NCI-H128 (cell line): ENCODE data around the gene TNS1.
"Not testable (repeated sequence)": the region's sequence is repeated elsewhere in the genome, so short reads cannot be mapped to it uniquely, and the experiment has no call there.

Experiments
- DNase-seq: peaks from one replicate; lab custom pipeline; 2025; ENCODE audit not compliant: unreplicated experiment; lab: John Stamatoyannopoulos, UW

Gene TNS1

DNA sequence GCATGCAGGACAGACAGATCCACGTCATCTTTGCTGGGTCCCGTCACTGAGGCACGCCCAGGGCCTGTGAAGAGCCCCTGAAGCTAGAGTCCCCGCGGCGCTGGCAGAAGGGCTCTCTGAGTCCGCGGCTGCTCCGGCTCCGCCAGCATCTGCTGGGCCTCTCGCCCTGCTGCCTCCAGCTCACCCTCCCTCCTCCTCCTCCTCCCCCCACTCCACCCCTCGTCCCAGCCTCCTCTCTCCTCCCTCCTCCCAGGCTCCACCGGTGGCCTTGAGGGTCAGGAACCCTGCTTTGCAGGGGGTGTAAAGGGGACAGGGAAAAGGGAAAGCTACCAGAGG lies at the start of gene TNS1:
Gene TNS1, minus strand, starts transcription at position 151 of the 336 bp plus-strand sequence. Its CDS starts 123 bp downstream, at position 28.
- DNase-seq = no peak

DNA sequence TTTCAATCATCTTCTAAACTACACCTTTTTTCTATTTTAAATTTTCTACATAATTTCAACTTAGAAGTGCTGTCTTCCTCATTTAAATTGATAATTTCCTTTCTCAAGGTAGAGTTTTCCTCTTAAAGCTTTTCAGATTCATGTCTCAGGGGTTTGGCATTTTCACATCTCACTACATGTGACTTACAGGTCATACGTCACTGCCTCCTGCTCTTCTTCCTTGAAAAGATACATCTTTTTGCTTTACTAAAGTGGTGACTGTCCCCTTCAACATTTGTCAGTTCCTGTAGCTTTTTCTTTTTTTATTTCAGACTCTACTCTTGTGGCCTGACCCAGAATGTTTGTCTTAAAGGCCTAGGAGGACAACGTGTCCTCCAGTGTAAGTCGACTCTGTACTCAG lies 49.1 kb upstream of the TNS1 start:
- no peak for DNase-seq

DNA sequence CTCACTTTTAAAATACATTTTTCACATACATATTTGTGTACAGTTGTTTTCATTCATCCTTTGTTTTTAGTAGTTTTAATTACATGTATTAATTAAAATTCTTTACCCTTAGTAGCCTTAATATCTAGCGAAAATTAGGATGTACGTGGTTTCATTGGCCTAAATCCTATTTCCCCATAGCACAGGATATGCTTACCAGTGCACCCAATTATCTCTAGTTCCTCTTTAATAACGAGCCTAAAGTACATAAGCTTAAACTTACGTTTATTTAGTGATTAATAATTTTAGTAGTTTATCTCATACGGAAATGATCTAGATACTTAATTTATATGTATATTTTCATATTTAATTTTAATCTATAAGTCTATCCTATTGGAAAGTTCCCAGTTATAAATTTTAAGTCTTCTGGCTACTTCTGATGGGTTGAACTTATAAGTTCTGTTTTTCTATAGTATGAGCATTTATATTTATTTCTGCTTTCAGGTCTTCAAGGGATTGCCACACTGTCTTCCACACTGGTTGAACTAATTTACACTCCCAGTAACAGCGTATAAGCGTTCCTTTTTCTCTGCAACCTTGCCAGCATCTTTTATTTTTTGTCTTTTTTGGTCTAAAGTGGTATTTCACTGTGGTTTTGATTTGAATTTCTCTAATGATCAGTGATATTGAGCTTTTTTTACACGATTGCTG lies 44.9 kb upstream of the TNS1 start:
- DNase-seq = no peak

DNA sequence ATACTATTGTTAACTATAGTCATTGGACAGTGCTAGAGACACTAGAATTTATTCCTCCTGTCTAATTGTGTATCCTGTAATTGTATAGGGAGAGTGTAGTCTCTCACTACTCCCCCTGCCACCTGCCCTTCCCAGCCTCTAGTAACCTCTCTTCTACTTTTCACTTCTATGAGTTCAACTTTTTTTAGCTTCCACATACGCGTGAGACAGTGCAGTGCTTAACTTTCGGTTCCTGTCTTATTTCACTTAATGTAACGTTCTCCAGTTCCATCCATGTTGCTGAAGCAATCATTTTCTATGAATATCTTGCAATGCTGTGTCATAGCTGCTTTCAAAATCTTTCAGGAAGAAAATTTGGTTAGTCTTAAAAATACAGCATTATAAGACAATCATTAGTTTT lies 43.4 kb upstream of the TNS1 start:
- DNase-seq = no peak

DNA sequence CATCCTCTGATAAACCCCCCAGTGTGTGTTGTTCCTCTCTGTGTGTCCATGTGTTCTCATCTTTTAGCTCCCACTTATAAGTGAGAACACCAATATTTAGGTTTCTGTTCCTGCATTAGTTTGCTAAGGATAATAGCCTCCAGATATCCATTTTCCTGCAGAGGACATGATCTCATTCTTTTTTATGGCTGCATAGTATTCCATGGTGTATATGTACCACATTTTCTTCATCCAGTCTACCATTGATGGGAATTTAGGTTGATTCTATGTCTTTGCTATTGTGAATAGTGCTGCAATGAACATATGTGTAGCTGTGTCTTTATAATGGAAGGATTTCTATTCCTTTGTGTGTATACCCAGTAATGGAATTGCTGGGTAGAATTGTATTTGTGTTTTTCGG lies 41.8 kb upstream of the TNS1 start:
- not testable (repeated sequence) for DNase-seq

DNA sequence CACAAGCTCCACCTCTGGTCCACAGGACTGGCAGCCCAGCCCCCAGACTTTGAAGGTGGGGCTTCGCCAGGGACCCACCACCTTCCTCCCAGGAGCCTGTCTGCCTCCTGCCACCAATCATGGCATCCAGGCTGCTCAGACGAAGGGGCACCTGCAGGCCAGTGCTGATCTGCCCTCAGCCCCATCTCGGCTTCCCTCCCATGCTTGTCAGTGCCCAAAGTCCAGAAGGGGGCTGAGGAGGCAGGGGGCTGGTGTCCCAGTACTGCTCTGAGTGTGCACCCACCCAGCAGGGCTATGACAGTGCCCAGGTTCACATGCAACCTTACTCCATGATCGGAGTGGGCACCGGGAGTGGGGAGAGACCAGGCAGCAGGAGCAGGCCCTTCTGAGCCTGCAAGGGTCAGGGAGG lies 40.9 kb upstream of the TNS1 start:
- no peak for DNase-seq

DNA sequence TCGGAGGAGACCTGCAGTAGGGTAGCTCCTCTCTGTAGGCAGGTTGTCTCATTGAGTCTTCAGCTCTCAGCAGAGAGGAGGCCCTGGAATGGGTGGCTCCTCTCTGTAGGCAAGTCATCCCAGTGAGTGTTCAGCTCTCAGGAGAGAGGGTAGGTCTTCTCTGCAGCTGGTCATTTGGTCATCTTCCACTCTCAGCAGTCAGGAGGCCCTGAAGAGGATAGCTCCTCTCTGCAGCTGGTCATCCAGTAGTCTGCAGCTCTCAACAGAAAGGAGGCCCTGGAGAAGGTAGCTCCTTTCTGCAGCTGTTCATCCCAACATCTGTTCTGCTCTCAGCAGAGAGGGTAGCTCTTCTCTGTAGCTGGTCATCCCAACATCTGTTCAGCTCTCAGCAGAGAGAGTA lies 40.3 kb upstream of the TNS1 start:
- no peak for DNase-seq

DNA sequence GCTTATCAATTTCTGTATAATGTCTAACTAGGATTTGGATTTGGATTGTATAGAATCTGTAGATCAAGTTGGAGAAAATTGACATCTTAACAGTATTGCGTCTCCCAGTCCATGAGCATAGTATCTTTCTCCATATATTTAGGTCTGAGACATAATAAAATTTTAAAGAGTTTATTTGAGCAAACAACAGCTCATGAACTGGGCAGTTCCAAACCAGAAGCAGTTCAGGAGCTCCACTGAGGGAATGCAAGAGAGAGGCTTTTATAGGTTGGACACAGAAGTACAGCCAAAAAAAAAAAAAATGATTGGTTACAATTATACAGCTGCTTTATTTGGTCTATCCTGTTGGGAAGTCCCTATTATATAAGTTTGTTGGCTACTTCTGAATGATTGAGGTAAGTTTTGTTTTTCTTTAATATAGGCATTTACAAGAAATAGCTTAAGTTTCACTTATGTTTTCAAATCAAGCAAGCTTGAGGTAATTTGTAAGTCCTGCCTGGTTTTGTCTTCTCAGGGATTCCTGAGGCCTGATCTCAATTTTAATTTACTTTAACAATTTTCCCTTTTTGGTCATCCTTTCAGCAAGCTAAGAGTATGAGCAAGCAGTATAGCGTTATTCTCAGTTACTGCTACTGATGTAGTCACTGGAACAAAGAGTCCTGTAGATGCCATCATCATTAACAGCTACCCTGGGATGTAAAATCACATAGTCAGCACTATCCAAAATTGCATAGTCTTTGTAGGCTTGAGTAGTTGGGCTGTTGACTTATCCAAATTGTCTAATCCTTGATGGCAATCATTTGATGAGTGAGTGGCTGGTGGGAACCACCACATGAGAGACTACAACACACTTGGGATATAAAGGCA lies 38.7 kb upstream of the TNS1 start:
- DNase-seq = no peak

DNA sequence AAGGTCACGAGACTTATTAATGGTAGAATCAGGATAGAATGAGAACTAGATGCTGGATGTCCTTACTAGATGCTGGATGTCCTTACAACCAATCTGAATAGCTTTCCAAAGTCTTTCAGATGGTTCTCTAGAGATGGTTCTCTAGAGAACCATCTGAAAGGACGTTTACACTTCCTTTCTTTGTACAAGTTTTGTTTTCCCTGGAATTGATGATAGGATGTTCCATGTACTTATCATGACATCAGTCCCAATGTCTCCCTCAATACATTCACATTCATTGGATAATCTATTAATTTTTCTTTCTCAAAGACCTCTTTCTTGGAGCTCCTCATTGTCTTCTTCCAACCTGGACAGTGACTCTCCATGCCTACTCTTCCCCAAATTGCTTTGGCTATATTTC lies 38.1 kb upstream of the TNS1 start:
- DNase-seq = no peak

DNA sequence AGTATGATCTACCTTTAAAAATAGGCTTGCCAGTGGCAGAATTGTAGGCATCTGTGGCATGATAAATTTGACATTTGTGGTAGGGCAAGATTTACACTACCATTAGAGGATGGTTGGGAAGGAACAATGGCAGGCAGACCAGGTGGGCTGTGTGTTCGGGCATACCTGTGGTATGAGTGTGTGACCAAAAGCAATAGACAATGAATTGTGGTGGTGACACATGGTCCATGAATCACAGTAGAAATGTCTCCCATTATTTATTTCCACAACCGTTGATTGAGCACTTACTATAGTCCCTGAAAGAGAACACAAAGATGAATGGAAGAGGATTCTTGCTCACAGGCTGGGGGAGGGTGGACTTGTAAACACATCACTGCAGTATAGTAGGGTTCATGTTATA lies 36.4 kb upstream of the TNS1 start:
- DNase-seq = no peak

DNA sequence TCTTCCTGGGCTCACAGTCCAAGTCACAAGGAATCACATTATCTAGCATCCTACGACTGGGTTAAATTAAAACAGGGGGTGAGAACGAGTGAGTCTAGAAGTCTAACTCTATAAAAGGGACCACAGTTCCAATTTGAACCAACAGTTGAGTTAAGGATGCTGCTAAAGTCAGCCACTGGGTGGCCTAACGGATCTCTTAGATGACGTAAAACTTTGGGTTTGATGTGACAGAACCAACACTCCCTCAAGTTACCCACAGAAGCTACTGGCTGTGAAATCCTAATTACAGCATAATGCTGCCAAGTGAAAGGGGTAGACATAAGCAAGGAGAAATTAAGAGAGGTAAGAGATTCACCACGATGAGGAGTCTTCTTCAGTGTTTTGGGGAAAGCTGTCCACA lies 33.6 kb upstream of the TNS1 start:
- DNase-seq = no peak

DNA sequence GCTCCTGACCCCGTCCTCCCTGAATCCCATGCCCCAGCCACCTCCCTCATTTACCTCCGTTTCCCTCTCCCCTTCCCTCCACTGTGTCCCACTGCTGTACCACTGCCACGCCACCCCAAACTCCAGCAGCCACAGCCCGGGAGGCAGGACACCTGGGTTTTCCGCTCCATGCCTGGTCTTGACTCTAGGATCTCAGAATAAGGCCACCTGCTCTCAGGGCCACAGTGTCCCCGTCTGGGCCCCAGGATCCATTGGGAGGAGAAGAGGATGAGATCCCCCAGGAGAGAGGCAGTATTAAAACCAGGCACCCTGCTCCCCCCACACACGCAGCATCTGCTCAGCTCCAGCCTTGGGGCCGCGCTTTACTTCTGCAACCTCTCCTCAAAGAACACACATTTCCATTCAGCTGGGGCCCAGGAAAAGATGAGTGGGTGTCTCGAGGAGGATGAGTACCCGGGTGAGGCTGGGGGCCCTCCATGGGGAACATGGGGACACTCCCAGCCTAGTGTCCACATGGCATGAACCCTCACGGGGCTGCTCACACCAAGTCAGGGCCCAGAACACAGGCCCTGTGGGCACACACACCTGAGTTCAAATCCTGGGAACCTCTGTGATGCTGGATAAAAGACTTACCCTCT lies 32.8 kb upstream of the TNS1 start:
- DNase-seq = no peak

DNA sequence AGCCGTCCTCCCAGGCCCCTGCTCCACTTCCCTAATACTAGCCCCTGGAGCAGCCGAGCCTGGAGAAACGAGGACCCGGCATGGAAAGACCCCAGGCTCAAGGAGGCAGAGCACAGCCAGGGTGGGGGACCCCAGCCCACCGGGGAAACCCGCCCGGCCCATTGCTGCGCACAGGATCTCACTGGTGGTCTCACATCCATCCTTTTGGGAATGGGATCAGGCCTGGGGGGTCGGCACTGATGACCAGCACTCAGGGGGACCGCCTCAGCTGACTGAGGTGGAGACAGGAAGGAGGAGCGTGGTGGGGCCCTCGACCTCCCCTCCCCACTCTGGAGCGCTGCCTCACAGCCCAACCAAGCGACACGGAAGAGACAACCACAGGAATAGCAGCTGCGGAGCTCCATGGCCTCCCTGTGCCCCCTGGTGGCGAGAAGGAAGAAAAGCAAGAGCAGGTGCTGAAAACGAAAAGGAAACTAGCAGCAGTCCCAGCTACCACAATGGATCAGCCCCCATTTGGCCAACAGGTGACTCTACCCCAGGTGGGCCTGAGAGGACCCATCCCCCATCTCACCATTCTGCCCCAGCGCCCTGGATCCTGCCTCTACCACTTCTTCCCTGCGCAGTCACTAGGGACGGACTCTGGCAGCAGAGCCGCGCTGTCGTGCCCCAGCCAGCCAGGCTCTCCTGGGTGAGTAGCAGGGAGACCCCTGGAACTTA lies 31.9 kb upstream of the TNS1 start:
- peak; percentile 3 for DNase-seq

DNA sequence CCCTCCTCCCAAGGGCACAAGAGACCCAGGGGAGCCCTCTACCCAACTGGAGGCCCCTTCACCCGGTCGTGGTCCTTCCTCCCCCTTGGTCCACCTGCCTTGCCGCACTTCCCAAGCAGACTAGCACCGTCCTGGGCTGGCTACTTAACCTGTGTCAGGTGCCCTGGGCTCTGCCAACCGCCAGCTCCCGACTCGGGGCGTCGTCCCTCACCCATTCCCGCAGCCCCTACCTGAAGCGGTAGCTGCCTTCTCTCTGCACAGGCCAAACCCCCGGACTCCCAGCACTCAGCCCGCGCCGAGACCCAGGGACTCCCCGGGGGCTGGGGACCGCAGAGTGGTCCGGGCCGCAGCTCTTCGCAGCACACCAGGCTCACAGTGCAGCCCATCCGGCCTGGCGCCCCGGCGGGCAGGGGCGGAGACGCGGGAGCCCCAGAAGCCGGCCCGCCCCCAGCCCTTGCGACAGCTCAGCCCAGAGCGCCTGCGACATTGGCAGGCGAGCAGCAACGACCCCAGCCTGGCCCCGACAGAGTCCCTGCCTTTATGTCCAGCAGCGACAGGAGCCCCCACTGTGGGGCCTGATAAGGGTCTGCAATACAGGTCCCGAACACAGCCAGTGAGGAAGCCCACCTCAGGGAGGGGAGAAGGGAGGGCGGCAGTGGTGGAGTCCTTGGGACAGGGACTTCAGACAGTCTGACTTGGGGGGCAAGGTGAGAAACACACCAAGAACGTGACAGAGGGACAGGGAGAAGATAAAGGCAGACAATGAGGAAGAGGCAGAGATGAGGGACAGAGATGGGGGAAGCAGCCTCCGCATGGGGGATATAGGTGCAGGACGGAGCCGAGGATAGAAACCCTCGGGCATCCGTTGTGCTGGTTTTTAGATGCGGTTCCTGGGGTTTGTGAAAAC lies 31.0 kb upstream of the TNS1 start:
- no peak for DNase-seq

DNA sequence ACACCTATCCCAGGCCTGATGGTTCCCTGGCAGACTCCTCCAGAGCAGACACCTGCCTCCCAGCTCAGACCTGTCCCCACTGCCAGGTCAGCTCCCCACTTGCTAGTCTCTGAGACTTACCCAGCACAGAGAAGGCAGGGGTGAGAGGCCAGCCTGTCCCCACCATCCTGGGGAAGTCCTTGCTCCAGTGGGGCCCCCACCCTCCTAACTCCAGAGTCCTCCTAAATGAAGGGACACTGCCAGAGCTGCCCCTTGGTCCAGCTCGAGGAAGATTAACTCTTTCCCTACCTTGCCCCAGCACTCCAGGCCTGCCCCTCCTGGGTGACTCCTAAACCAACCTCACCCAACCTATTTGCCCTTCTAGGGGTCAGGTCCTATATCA lies 30.4 kb upstream of the TNS1 start:
- no peak for DNase-seq

DNA sequence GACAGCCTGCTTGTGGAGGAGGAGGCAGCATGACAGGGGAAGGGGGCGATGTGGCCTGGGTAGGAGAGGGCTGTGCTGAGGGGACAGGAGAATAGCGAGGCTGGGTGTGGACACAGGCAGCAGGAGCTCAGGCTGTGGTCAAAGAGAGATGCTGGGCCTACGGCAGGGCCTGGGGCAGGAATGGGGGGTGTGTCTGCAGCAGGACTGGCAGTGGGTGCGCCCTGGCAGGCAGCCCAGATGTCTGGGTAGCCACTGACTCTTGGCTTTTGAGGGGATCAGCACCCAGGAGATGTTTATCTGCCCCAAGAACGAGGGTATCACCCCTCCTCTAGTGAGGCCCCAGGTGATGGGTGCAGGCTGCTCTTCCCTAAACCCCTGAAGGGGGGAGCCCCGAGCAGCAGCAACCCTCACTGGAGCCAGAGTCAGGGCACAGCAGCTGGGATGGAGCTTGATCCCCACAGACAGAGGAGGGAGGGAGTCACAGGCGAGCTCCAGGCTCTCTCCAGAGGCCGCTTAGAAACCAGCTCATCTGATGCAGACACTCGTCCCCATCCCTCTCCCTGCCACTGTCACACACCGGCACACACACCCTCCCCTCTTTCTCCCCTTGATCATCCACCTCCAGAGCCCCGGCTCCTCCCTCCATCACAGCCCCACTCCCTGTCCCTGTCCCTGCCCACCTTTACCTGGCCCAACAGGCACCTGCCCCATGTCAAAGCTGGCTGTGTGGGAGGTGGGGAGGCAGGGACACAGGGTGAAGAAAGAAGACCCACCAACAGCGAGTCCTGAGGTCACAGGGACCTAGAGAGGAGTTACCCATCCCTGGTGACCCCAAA lies 29.8 kb upstream of the TNS1 start:
- DNase-seq = no peak

DNA sequence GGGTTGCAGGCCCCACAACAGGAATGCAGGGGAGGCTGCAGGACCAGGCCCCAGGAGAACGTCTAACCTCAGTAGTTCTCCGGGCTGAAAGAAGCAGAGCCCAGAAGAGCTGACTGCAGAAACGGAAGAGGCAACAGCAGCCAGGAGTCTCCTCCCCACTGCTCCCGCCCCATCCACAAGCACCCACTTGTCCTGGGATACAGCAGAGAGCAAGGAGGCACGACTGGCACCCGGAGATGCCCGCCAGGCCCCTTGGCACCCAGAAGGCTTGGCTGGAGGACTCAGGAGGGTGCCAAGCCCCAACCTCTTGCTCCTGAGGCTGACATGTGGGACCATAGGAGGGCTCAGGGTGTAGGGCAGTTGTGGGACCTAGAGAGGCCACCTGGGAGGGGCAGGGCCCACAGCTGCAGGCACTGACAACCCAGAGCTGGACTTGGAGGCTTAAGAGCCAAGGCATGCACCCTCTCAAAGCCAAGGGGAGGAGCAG lies 29.0 kb upstream of the TNS1 start:
- DNase-seq = no peak

DNA sequence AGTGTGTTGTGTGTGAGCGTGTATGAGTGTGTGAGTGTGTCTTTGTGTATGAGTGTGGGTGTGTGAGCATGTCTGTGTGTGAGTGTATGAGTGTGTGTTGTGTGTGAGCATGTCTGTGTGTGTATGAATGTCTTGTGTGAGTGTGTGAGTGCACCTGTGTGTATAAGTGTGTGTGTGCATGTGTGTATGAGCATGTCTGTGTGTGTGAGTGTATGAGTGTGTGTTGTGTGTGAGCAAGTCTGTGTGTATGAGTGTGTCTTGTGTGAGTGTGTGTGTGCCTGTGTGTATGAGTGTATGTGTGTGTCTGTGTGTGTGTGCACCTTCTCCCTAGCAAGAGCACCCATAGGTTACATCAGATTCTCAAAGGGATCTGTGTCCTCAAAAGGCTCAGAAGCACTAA lies 28.5 kb upstream of the TNS1 start:
- no peak for DNase-seq

DNA sequence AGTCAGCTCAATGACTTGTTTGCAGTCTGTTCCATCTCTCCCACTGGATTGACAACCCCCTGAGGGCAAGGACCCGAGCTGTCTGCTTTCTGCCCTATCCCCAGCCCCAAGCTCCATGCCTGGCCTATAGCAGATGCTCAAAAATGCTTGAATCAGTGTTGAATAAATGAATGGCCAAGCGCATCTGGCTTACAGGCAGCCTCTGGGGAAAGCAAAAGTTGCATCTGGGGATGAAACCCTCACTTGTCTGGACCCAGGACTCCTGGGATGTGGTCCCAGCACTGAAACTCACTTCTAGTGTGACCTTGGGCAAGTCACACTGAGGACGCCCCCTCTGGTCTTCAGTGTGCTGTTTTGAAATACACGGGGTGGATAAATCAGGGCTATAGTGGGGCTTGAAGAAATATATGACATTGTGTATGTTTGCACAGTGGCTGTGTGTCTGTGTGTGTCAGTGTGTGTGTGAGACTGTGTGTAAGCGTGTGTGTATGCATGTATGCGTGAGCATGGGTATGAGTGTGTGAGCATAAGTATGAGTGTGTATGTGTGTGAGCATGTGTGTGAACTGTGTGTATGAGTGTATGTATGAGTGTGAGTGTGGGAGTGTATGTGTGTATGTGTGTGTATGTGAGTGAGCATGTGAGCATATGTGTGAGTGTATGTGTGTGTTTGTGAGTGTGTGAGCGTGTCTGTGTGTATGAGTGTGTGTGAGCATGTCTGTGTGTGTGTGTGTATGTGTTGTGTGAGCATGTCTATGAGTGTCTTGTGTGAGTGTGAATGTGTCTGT lies 27.8 kb upstream of the TNS1 start:
- no peak for DNase-seq
